ENCODE measurements around the gene FAM118A.
"Not testable (repeated sequence)": the region's sequence is repeated elsewhere in the genome, so short reads cannot be mapped to it uniquely, and the experiment has no call there.

The FAM118A gene

GRCh38 chr22:45357490-45357889 is 47.8 kb downstream of the FAM118A start:
- DNase-seq (ENCODE audit: extremely low spot score, insufficient read length, low read depth) (no peak), FAIRE-seq (no peak)

DNA sequence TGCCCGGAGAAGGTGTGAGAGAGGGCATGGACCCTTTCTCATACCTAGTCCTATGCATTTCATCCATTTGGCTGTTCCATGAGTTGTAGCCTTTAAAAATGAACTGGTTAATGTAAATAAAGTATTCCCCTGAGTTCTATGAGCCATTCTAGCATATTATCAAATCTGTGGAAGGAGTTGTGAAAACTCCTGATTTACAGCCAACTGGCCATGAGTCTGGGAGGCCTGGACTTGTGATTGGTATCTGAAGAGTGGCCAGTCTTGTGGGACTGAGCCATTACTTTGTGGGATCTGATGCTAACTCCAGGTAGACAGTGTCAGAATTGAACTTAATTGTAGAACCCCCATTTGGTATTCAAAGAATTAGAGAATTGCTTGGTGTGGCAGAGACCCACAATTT is 48.4 kb downstream of the FAM118A start:
- FAIRE-seq: no peak
- DNase-seq (ENCODE audit: extremely low spot score, insufficient read length, low read depth): no peak

GRCh38 chr22:45359627-45360026 is 49.9 kb downstream of the FAM118A start:
- no peak for FAIRE-seq

DNA sequence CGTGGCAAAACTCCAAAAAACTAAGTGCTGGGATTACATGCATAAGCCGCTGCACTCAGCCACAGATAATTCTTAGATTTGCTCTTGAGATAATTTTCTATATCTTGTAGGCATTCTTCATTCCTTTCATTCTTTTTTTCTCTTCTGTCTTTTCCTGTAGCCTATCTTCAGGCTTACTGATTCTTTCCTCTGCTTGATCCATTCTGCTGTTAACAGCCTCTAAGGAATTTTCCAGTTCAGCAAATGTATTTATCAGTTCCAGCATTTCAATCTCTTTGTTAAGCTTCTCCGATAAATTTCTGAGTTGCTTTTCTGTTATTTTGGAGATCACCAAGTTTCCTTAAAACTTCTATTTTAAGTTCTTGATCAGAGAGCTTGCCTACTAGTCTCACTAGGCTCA is 57.0 kb downstream of the FAM118A start:
- FAIRE-seq: no peak
- DNase-seq (ENCODE audit: extremely low spot score, insufficient read length, low read depth): no peak

More at GRCh38 chr22:45359627-45360026, 49.9 kb downstream of the FAM118A start:
- no peak for DNase-seq (ENCODE audit: extremely low spot score, insufficient read length, low read depth)

DNA sequence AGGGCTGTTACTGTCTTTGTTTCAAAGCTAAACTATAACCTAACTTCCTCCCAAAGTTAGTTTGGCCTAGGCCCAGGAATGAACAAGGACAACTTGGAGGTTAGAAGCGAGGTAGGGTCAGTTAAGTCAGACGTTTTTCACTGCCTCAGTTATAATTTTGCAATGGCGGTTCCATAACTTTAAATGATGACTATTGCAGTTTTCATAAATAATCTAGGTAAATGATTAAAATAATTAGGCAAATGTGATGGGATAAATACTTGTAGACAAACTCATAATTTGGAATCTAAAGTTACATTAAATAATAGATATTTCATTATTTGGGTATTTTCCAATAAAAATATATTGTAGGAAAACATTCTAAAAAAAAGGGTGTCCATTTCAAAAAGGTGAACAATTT is 63.9 kb downstream of the FAM118A start:
- DNase-seq (ENCODE audit: extremely low spot score, insufficient read length, low read depth); FAIRE-seq: not testable (repeated sequence)

DNA sequence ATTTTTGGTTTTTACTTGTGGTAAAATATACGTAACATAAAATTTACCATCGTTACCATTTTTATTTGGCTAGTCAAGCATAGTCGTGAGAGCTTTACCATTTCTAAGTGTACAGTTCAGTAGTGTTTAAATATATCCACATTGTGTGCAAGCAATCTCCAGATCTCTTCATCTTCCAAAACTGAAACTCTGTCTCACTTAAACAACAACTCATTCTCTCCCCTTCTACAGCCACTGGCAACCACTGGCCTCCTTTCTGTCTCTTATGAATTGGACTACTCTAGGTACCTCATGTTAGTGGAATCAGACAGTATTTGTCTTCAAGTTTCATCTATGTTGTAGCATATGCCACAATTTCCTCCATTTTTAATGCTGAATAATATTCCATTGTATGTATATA is 66.3 kb downstream of the FAM118A start:
- DNase-seq (ENCODE audit: extremely low spot score, insufficient read length, low read depth) (no peak), FAIRE-seq (peak; percentile 69)

GRCh38 chr22:45376703-45377102 is 67.0 kb downstream of the FAM118A start:
- FAIRE-seq: peak; percentile 15

GRCh38 chr22:45381348-45381747 is 71.6 kb downstream of the FAM118A start:
- FAIRE-seq (no peak), DNase-seq (ENCODE audit: extremely low spot score, insufficient read length, low read depth) (no peak)

More at GRCh38 chr22:45376703-45377102, 67.0 kb downstream of the FAM118A start:
- no peak for DNase-seq (ENCODE audit: extremely low spot score, insufficient read length, low read depth)

DNA sequence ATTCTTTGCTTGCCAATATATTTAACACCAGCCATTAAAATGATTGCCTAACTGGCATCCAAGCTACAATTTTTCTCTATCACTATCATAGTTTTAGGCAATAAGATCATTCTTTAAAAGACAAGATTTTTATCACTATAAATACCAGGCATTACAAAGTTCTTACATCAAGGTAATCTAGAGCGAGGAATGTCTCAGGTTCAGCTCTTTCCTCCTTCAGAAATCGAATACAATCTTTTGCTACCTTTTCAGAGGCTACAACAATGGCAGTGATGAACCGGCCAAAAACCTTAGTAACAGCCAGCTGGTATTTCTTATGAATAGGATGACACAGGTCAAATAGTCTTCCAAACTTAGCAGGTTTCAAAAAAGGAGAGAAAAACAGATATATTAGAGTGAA is 79.8 kb downstream of the FAM118A start:
- FAIRE-seq (no peak), DNase-seq (ENCODE audit: extremely low spot score, insufficient read length, low read depth) (no peak)

Data from GM18507 (cell line).